Brain microvascular endothelial cell (primary cell): Measurements from ENCODE around the gene PPM1N.

Source experiments
- DNase-seq: peaks from one replicate; pipeline ENCODE4 v3.0.0-alpha.2; 2020
- H3K27ac ChIP-seq: fragments of 250-450 bp; sonication (Bioruptor Pico); 2 replicates; pipeline ENCODE4 v1.5.1; 2020; ENCODE audit warnings: mild to moderate bottlenecking, moderate library complexity
- H3K27me3 ChIP-seq: fragments of 250-450 bp; sonication (Bioruptor Pico); replicated peaks from 2 replicates; pipeline ENCODE4 v1.5.1; 2020; ENCODE audit warnings: mild to moderate bottlenecking
- H3K36me3 ChIP-seq: fragments of 250-450 bp; sonication (Bioruptor Pico); replicated peaks from 2 replicates; pipeline ENCODE4 v1.5.1; 2020; ENCODE audit warnings: mild to moderate bottlenecking
- H3K4me3 ChIP-seq: 2 replicates; pipeline ENCODE4 v1.5.1; 2011; ENCODE audit warnings: low read depth, mild to moderate bottlenecking, control low read depth, low read length, moderate library complexity
- CTCF ChIP-seq: IDR thresholded peaks from 2 replicates; pipeline ENCODE4 v1.5.1; 2011; ENCODE audit warnings: low read depth, mild to moderate bottlenecking, moderate library complexity, low read length, control low read depth, inconsistent platforms; ENCODE audit errors: missing control alignments
- in situ Hi-C: cut with HindIII; loops from 2 replicates; pipeline ENCODE4 v1.10.0; 2017; ENCODE audit warnings: low sequenced_read_pairs, low pct_ligation_motif_present

Gene PPM1N

GRCh38 chr19:45531349-45531748 lies 33.1 kb downstream of the PPM1N start:
- Histone ChIP-seq H3K4me3 (no peak overlapping the region), H3K27ac (no peak overlapping the region), H3K36me3 (peaks cover 27% of the 10 kb centered on the region), H3K27me3 (no peaks in the 10 kb centered on the region)
- no peak for DNase-seq
- no peak for TF ChIP-seq CTCF
- in situ Hi-C loops: no loop called here

GRCh38 chr19:45539459-45539858 lies 41.2 kb downstream of the PPM1N start:
- in situ Hi-C loops: no loop called here
- Histone ChIP-seq H3K27ac (no peak overlapping the region), H3K36me3 (no peaks in the 10 kb centered on the region), H3K27me3 (no peaks in the 10 kb centered on the region), H3K4me3 (no peak overlapping the region)
- no peak for TF ChIP-seq CTCF
- DNase-seq: no peak

GRCh38 chr19:45542234-45542668 lies 44.0 kb downstream of the PPM1N start:
- Histone ChIP-seq H3K27me3 (no peaks in the 10 kb centered on the region), H3K36me3 (no peaks in the 10 kb centered on the region), H3K4me3 (no peak overlapping the region), H3K27ac (no peak overlapping the region)
- in situ Hi-C loops: no loop called here
- DNase-seq: no peak
- TF ChIP-seq CTCF: no peak

GRCh38 chr19:45547211-45547770 lies 49.0 kb downstream of the PPM1N start:
- no peak for TF ChIP-seq CTCF
- no peak for DNase-seq
- Histone ChIP-seq H3K27ac (no peak overlapping the region), H3K36me3 (no peaks in the 10 kb centered on the region), H3K27me3 (no peaks in the 10 kb centered on the region), H3K4me3 (no peak overlapping the region)
- in situ Hi-C loops: no loop called here

- no peak for DNase-seq
- no peak overlapping the region for H3K27ac ChIP-seq
- no peaks in the 10 kb centered on the region for H3K27me3 ChIP-seq
- in situ Hi-C loops: no loop called here
- H3K36me3 ChIP-seq: peaks cover 2% of the 10 kb centered on the region
- no peak for TF ChIP-seq CTCF
- H3K4me3 ChIP-seq: no peak overlapping the region
Observed at GRCh38 chr19:45547965-45548609, 49.8 kb downstream of the PPM1N start.
